Trophoblast cell (in vitro differentiated cells and primary cell): ENCODE measurements around the gene RNASEH1.

Source experiments
- DNase-seq, 2 donors: peaks; one replicate each; pipeline ENCODE4 v3.0.0-alpha.2; 2016
- H2AFZ ChIP-seq: 2 replicates; pipeline ENCODE4 v1.6.1; 2013; ENCODE audit warnings: low read length, moderate library complexity, mild to moderate bottlenecking; ENCODE audit not compliant: insufficient read depth, poor library complexity
- H2AK5ac ChIP-seq: 2 replicates; pipeline ENCODE4 v1.6.1; 2013; ENCODE audit warnings: mild to moderate bottlenecking, low read length
- H2BK120ac ChIP-seq: 2 replicates; pipeline ENCODE4 v1.6.1; 2013; ENCODE audit warnings: low read length, mild to moderate bottlenecking, moderate library complexity; ENCODE audit not compliant: insufficient read depth, poor library complexity
- H2BK12ac ChIP-seq: 2 replicates; pipeline ENCODE4 v1.6.1; 2013; ENCODE audit warnings: mild to moderate bottlenecking, low read length, moderate library complexity
- H2BK5ac ChIP-seq: 2 replicates; pipeline ENCODE4 v1.6.1; 2013; ENCODE audit warnings: low read length, low read depth, moderate library complexity, mild to moderate bottlenecking; ENCODE audit not compliant: poor library complexity
- H3K14ac ChIP-seq: 2 replicates; pipeline ENCODE4 v1.6.1; 2013; ENCODE audit warnings: mild to moderate bottlenecking, low read length
- H3K18ac ChIP-seq: 2 replicates; pipeline ENCODE4 v1.6.1; 2013; ENCODE audit warnings: mild to moderate bottlenecking, low read length
- H3K23ac ChIP-seq: 2 replicates; pipeline ENCODE4 v1.6.1; 2013; ENCODE audit warnings: low read length
- H3K27ac ChIP-seq: 2 replicates; pipeline ENCODE4 v1.5.1; 2013; ENCODE audit warnings: low read depth, mild to moderate bottlenecking, inconsistent platforms, low read length, moderate library complexity
- H3K27me3 ChIP-seq: 2 replicates; pipeline ENCODE4 v1.6.1; 2013; ENCODE audit warnings: inconsistent platforms, mild to moderate bottlenecking, low read length, moderate library complexity; ENCODE audit not compliant: insufficient read depth
- H3K36me3 ChIP-seq, 2 experiments: 1 replicate in 1 of 2; 2 replicates in 1 of 2; pipeline ENCODE4 v1.6.1; 2013; ENCODE audit warnings: low read length in 2 of 2, mild to moderate bottlenecking in 2 of 2, moderate library complexity in 1 of 2; ENCODE audit not compliant: insufficient read depth in 2 of 2, control insufficient read depth in 1 of 2
- H3K4ac ChIP-seq: 2 replicates; pipeline ENCODE4 v1.6.1; 2013; ENCODE audit warnings: low read depth, mild to moderate bottlenecking, low read length, moderate library complexity
- H3K4me1 ChIP-seq, 2 experiments: 1 replicate in 1 of 2; 2 replicates in 1 of 2; pipeline ENCODE4 v1.6.1; 2013; ENCODE audit warnings: low read length in 2 of 2, mild to moderate bottlenecking in 2 of 2, moderate library complexity in 1 of 2; ENCODE audit not compliant: insufficient read depth in 2 of 2, control insufficient read depth in 1 of 2
- H3K4me2 ChIP-seq: 2 replicates; pipeline ENCODE4 v1.6.1; 2013; ENCODE audit warnings: inconsistent platforms, mild to moderate bottlenecking, low read length, moderate library complexity
- H3K4me3 ChIP-seq: 2 replicates; pipeline ENCODE4 v1.5.1; 2013; ENCODE audit warnings: mild to moderate bottlenecking, low read depth, low read length, inconsistent platforms
- H3K79me1 ChIP-seq: one replicate; pipeline ENCODE4 v1.6.1; 2013; ENCODE audit warnings: low read length
- H3K79me2 ChIP-seq: 2 replicates; pipeline ENCODE4 v1.6.1; 2013; ENCODE audit warnings: low read length, mild to moderate bottlenecking; ENCODE audit not compliant: control insufficient read depth, insufficient read depth, poor library complexity
- H3K9ac ChIP-seq: 2 replicates; pipeline ENCODE4 v1.6.1; 2013; ENCODE audit warnings: mild to moderate bottlenecking, low read length
- H3K9me3 ChIP-seq: 2 replicates; pipeline ENCODE4 v1.6.1; 2013; ENCODE audit warnings: low read depth, mild to moderate bottlenecking, control low read depth, inconsistent platforms, low read length; ENCODE audit not compliant: insufficient read depth
- H4K12ac ChIP-seq: 2 replicates; pipeline ENCODE4 v1.6.1; 2013; ENCODE audit warnings: low read depth, mild to moderate bottlenecking, low read length, moderate library complexity
- H4K8ac ChIP-seq: 2 replicates; pipeline ENCODE4 v1.6.1; 2013; ENCODE audit warnings: low read depth, mild to moderate bottlenecking, low read length, moderate library complexity
- H4K91ac ChIP-seq: one replicate; pipeline ENCODE4 v1.6.1; 2013; ENCODE audit warnings: low read depth, mild to moderate bottlenecking, low read length, moderate library complexity
- WGBS: extraction: QIAGEN DNeasy Blood & Tissue Kit; methylation state at CpG from one replicate; pipeline ENCODE4 v1.1.7; 2013; ENCODE audit warnings: missing lambda C conversion rate; ENCODE audit not compliant: insufficient read length, insufficient coverage; ENCODE audit errors: extremely low coverage; 5-methylcytosine and 5-hydroxymethylcytosine counted together

The RNASEH1 gene

DNA sequence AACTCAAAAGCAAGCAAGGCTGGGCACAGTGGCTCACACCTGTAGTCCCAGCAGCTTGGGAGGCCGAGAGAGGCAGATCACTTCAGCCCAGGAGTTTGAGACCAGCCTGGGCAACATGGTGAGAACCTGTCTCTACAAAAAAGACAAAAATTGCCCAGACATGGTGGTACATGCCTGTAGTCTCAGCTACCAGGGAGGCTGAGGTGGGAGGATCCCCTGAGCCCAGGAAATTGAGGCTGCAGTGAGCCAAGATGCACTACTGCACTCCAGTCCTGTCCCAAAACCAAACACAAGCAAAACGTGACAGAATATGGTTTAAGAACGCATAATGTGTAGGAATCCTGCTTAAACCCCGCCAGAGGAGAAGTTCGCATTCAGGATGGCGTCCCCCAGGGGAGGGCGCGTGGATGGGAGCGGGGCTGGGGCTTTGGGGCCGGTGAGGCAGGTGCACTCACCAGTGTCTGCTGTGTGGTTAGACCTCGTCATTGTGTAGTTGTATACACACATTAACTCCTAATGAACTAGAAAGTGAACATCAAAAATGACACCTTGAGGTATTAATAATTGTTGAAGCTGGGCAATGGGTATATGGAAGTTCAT lies 42.2 kb upstream of the RNASEH1 start:
- Histone ChIP-seq H2BK120ac (no peak overlapping the region), H3K27ac (no peak overlapping the region), H3K36me3 (no peaks in the 10 kb centered on the region), H3K79me1 (no peaks in the 10 kb centered on the region), H2AK5ac (no peak overlapping the region), H3K18ac (no peak overlapping the region), H3K4me3 (no peak overlapping the region), H4K8ac (no peak overlapping the region), H3K79me2 (no peaks in the 10 kb centered on the region), H3K4ac (no peak overlapping the region), H2BK5ac (no peak overlapping the region), H3K4me2 (no peak overlapping the region), H3K9me3 (no peaks in the 10 kb centered on the region), H3K4me1 (no peaks in the 10 kb centered on the region), H4K91ac (no peak overlapping the region), H4K12ac (no peak overlapping the region), H2BK12ac (no peak overlapping the region), H3K23ac (no peak overlapping the region), H2AFZ (no peak overlapping the region), H3K9ac (no peak overlapping the region), H3K14ac (no peak overlapping the region), H3K27me3 (no peaks in the 10 kb centered on the region)
- DNase-seq: no peak
- WGBS: no CpG with 5 or more reads among the region's 11 CpGs

DNA sequence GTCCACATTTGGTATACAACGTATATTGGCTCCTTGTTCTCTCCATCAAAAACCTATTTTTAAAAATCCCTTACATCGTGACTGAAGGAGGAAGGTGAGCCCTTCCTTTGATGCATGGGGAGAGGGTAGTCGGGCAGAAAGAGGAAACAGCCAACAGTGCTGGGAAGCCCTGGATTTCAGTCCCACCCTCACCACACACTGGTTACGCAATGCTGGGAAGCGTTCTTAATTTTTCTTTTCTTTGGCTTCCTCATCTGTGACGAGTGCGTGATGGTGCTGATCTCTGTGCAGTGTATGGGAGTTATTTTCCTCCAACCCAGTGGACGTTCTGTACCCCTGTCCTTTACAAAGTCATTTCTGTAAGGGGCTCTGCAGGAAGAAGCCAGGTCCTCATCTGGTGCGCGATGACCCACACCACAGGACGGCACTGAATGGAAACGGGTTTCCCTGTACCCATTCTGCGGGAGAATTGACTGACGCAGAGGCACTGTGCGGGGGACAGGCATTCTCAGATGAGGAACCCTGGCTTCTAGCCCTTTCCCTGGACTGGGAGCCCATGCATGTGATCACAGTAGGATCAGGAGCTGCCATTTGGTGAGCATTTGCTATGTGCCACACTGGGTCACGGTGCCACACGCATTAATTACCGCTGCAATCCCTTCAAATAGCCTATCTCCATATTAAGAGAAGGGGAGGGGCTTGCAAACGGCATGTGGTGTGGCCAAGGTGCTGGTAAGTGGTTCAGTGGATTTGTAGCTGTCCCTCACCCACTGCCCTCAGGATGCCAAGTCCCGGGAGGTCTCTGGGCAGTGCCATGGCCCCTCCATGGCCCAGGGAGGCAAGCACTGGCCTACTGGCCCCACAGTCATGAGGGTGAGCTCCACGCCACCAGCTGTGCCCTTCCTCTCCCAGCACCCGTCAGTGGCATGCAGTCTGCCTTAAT lies 41.0 kb upstream of the RNASEH1 start:
- Histone ChIP-seq H4K8ac (no peak overlapping the region), H3K4me2 (no peak overlapping the region), H3K27ac (no peak overlapping the region), H3K36me3 (no peaks in the 10 kb centered on the region), H3K4ac (no peak overlapping the region), H2BK5ac (no peak overlapping the region), H3K18ac (no peak overlapping the region), H3K4me1 (no peaks in the 10 kb centered on the region), H2BK12ac (no peak overlapping the region), H2AFZ (no peak overlapping the region), H3K4me3 (no peak overlapping the region), H3K79me2 (no peaks in the 10 kb centered on the region), H2BK120ac (no peak overlapping the region), H3K9ac (no peak overlapping the region), H3K23ac (no peak overlapping the region), H3K79me1 (no peaks in the 10 kb centered on the region), H4K91ac (no peak overlapping the region), H3K27me3 (no peaks in the 10 kb centered on the region), H4K12ac (no peak overlapping the region), H3K9me3 (no peaks in the 10 kb centered on the region), H3K14ac (no peak overlapping the region), H2AK5ac (no peak overlapping the region)
- no CpG with 5 or more reads among the region's 22 CpGs for WGBS
- DNase-seq: no peak

- Histone ChIP-seq H4K91ac (no peak overlapping the region), H2BK5ac (no peak overlapping the region), H3K4me2 (no peak overlapping the region), H3K23ac (no peak overlapping the region), H3K36me3 (no peaks in the 10 kb centered on the region), H3K27me3 (no peaks in the 10 kb centered on the region), H4K12ac (no peak overlapping the region), H3K79me1 (no peaks in the 10 kb centered on the region), H3K9ac (no peak overlapping the region), H3K14ac (no peak overlapping the region), H2AK5ac (no peak overlapping the region), H3K79me2 (no peaks in the 10 kb centered on the region), H3K18ac (no peak overlapping the region), H2BK120ac (no peak overlapping the region), H2BK12ac (no peak overlapping the region), H3K4me3 (no peak overlapping the region), H3K4ac (no peak overlapping the region), H2AFZ (no peak overlapping the region), H4K8ac (no peak overlapping the region), H3K4me1 (no peaks in the 10 kb centered on the region), H3K27ac (no peak overlapping the region), H3K9me3 (no peaks in the 10 kb centered on the region)
- no peak for DNase-seq
- WGBS: no CpG with 5 or more reads among the region's 22 CpGs
Measured at GRCh38 chr2:3598197-3598910, 40.2 kb upstream of the RNASEH1 start.

DNA sequence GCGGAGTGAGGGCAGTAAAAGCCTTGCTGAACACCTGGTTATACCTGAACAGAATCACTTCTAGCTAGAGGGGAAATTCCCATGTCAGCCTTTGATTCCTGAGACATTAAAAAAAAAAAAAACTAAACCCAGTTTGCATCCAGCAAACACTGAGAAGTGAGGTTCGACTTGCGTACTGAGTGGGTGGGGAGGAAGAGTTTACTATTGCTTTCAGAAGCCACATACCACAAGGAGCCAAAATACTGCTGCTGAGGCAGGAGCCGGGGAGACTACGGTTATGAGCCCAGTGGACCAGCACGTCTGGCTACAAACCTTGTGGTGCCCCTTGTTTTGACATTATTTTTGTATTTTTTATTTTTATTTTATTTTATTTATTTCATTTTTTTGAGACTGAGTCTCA lies 39.4 kb upstream of the RNASEH1 start:
- Histone ChIP-seq H3K18ac (no peak overlapping the region), H2BK12ac (no peak overlapping the region)
- no CpG with 5 or more reads among the region's 6 CpGs for WGBS

More for the DNA sequence above, 39.4 kb upstream of the RNASEH1 start:
- H3K4me2 ChIP-seq: no peak overlapping the region
- no peak overlapping the region for H2AK5ac ChIP-seq
- H2BK5ac ChIP-seq: no peak overlapping the region
- no peak overlapping the region for H3K4ac ChIP-seq
- no peak overlapping the region for H3K9ac ChIP-seq
- H3K4me3 ChIP-seq: no peak overlapping the region
- no peaks in the 10 kb centered on the region for H3K9me3 ChIP-seq
- no peak overlapping the region for H3K23ac ChIP-seq
- no peaks in the 10 kb centered on the region for H3K79me2 ChIP-seq
- H3K27me3 ChIP-seq: no peaks in the 10 kb centered on the region
- peaks cover 0 to under 1% of the 10 kb centered on the region in 2 experiments for H3K36me3 ChIP-seq
- no peak overlapping the region for H2BK120ac ChIP-seq
- H3K14ac ChIP-seq: no peak overlapping the region
- no peak for DNase-seq
- no peak overlapping the region for H2AFZ ChIP-seq
- H3K27ac ChIP-seq: no peak overlapping the region
- no peak overlapping the region for H4K12ac ChIP-seq
- H3K4me1 ChIP-seq: no peaks in the 10 kb centered on the region
- H4K8ac ChIP-seq: no peak overlapping the region
- no peak overlapping the region for H4K91ac ChIP-seq
- H3K79me1 ChIP-seq: no peaks in the 10 kb centered on the region
